ENCODE measurements around the gene DVL1.
A peak's percentile ranks its signal among the peaks of the same experiment; 100 is the strongest.
"Not testable (repeated sequence)": the region's sequence is repeated elsewhere in the genome, so short reads cannot be mapped to it uniquely, and the experiment has no call there.

Gene DVL1

GRCh38 chr1:1373815-1374588, 24.8 kb upstream of the DVL1 start:
- DNase-seq (ENCODE audit: low read depth, low spot score) = no peak

GRCh38 chr1:1373051-1373814, 24.0 kb upstream of the DVL1 start:
- no peak for DNase-seq (ENCODE audit: low read depth, low spot score)

- no peak for DNase-seq (ENCODE audit: low read depth, low spot score)
These were observed 22.8 kb upstream of the DVL1 start for GRCh38 chr1:1371746-1372711.

- DNase-seq (ENCODE audit: low read depth, low spot score) = no peak
These were observed 22.1 kb upstream of the DVL1 start for GRCh38 chr1:1371364-1371745.

- no peak for DNase-seq (ENCODE audit: low read depth, low spot score)
These were observed 21.6 kb upstream of the DVL1 start for GRCh38 chr1:1370771-1371300.

GRCh38 chr1:1370094-1370493, 20.9 kb upstream of the DVL1 start:
- DNase-seq (ENCODE audit: low read depth, low spot score) = not testable (repeated sequence)

GRCh38 chr1:1367315-1367714, 18.1 kb upstream of the DVL1 start:
- DNase-seq (ENCODE audit: low read depth, low spot score) = no peak

- no peak for DNase-seq (ENCODE audit: low read depth, low spot score)
These were observed 17.5 kb upstream of the DVL1 start for GRCh38 chr1:1366699-1367066.

- no peak for DNase-seq (ENCODE audit: low read depth, low spot score)
These were observed 16.9 kb upstream of the DVL1 start for GRCh38 chr1:1365875-1366698.

GRCh38 chr1:1364266-1364665, 15.0 kb upstream of the DVL1 start:
- DNase-seq (ENCODE audit: low read depth, low spot score) = no peak

- DNase-seq (ENCODE audit: low read depth, low spot score) = peak; percentile 49
These were observed 12.8 kb upstream of the DVL1 start for GRCh38 chr1:1361982-1362423.

- DNase-seq (ENCODE audit: low read depth, low spot score) = no peak
These were observed 12.2 kb upstream of the DVL1 start for GRCh38 chr1:1361233-1361981.

- no peak for DNase-seq (ENCODE audit: low read depth, low spot score)
These were observed 11.4 kb upstream of the DVL1 start for GRCh38 chr1:1360506-1361169.

GRCh38 chr1:1359664-1360468, 10.6 kb upstream of the DVL1 start:
- peak; percentile 79 for DNase-seq (ENCODE audit: low read depth, low spot score)

- DNase-seq (ENCODE audit: low read depth, low spot score) = peak; percentile 81
These were observed 10.1 kb upstream of the DVL1 start for GRCh38 chr1:1359308-1359663.

GRCh38 chr1:1358433-1359271, 9.4 kb upstream of the DVL1 start, which contains the start of gene MXRA8:
TSS of gene MXRA8 (minus strand) at chr1:1358555. CDS start at chr1:1358504, 51 bp downstream.
- DNase-seq (ENCODE audit: low read depth, low spot score) = peak; percentile 60

GRCh38 chr1:1357871-1358432, 8.7 kb upstream of the DVL1 start:
- DNase-seq (ENCODE audit: low read depth, low spot score) = no peak

Measured in brain pericyte (primary cell).